Measurements from ENCODE around the gene DCC.

DNA sequence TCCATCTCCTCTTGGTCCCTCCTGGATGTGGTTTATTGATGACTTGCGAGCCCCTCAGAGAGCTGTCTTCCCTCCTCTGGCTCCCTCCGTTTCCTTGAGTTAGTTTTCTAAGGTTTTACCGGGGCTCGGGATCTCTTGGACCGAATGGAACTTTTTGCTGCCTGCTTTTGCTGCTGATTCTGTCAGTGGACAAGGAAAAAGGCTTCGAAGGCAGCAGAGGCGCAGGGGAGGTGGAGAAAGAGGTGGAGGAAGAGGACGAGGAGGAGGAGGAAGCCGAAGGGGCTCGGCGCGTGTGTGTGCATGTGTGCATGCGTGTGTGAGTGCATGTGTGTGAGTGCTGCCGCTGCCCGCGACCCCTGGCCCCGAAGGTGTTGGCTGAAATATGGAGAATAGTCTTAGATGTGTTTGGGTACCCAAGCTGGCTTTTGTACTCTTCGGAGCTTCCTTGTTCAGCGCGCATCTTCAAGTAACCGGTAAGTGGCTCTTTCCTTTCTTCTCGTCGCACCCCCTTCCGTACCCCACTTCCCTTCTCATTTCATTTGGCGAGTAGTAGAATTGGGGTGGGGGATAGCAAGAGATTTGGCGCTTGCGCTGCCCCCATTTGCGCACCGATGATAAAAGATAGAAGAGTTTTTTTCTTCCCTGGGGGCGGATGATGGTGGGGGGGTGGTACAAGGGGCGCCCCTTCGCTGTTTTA is 557 bp downstream of the DCC start:
- TF ChIP-seq, protein P1, sequence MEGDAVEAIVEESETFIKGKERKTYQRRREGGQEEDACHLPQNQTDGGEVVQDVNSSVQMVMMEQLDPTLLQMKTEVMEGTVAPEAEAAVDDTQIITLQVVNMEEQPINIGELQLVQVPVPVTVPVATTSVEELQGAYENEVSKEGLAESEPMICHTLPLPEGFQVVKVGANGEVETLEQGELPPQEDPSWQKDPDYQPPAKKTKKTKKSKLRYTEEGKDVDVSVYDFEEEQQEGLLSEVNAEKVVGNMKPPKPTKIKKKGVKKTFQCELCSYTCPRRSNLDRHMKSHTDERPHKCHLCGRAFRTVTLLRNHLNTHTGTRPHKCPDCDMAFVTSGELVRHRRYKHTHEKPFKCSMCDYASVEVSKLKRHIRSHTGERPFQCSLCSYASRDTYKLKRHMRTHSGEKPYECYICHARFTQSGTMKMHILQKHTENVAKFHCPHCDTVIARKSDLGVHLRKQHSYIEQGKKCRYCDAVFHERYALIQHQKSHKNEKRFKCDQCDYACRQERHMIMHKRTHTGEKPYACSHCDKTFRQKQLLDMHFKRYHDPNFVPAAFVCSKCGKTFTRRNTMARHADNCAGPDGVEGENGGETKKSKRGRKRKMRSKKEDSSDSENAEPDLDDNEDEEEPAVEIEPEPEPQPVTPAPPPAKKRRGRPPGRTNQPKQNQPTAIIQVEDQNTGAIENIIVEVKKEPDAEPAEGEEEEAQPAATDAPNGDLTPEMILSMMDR (IDR thresholded peaks at IDR 0.05): no peak
- TF ChIP-seq EP300 (IDR thresholded peaks at IDR 0.05): no peak

Measured in tibial nerve (tissue), 4 donors.